K562 (cell line): ENCODE measurements around the gene CRYBB1. TPM values are rescaled to one million over a fixed set of nuclear protein-coding genes. Genes with fewer than 3 reads are reported as not detected.

Experiments
- ATAC-seq: fragments of 200-7000 bp; cut with Tn5 transposase; 3 replicates; pipeline ENCODE4 v1.9.1; 2020; ENCODE audit warnings: moderate library complexity
- BruUV-seq: library from RNA; stranded (reverse); fragments of 400-500 nt; replicated peaks from 2 replicates; lab custom pipeline; 2021; lab: Mats Ljungman, UMichigan
- CTCF ChIA-PET: fragments of 300-600 bp; formaldehyde crosslinking; extraction: SDS; loops from one replicate; lab custom pipeline; 2021; ENCODE audit warnings: low intra/inter-chr PET ratio; lab: Yijun Ruan, JAX
- POLR2A ChIA-PET: fragments of 300-600, 350-650 bp; sonication (Branson Sonifier 250); formaldehyde crosslinking; extraction: SDS; loops from one replicate; lab custom pipeline; 2021; ENCODE audit warnings: antibody characterized with exemption, inconsistent platforms; lab: Yijun Ruan, JAX
- DNase-seq, 4 experiments: peaks; one replicate each; pipeline versions ENCODE4 v3.0.0 to v3.0.0-alpha.2; 2011 to 2018; ENCODE audit warnings: low spot score in 3 of 4, mixed read lengths in 3 of 4; ENCODE audit errors: extremely low read depth in 1 of 4
- FAIRE-seq: peaks from 2 replicates; lab custom pipeline; 2011; peaks lifted over from hg19 to GRCh38; lab: Jason Lieb, UNC
- H2AFZ ChIP-seq: 2 replicates; pipeline ENCODE4 v1.6.0; 2011; ENCODE audit warnings: low read depth, low read length, control low read depth, inconsistent platforms
- H3K27ac ChIP-seq: fragments of 200-600 bp; 3 replicates; pipeline ENCODE4 v1.8.0; 2011; ENCODE audit warnings: low read depth, mild to moderate bottlenecking, control low read depth, inconsistent platforms, low read length, moderate library complexity, mixed read lengths; ENCODE audit errors: extremely low read depth
- H3K27me3 ChIP-seq, 2 experiments: fragments of 300-600 bp in 1 of 2; 2 replicates in 1 of 2; 3 replicates in 1 of 2; pipeline versions ENCODE4 v1.6.0 to v1.8.0; 2011; ENCODE audit warnings: inconsistent platforms in 2 of 2, low read length in 2 of 2, mild to moderate bottlenecking in 1 of 2, mixed read lengths in 1 of 2, moderate library complexity in 1 of 2; ENCODE audit not compliant: control insufficient read depth in 2 of 2, insufficient read depth in 2 of 2
- H3K36me3 ChIP-seq: fragments of 300-600 bp; 3 replicates; pipeline ENCODE4 v1.8.0; 2011; ENCODE audit warnings: mild to moderate bottlenecking, low read length, inconsistent platforms; ENCODE audit not compliant: control insufficient read depth, insufficient read depth
- H3K4me1 ChIP-seq, 2 experiments: fragments of 200-600 bp in 1 of 2; replicated peaks in 1 of 2; 2 replicates in 1 of 2; 3 replicates in 1 of 2; pipeline versions ENCODE4 v1.5.1 to v1.8.0; 2011; ENCODE audit warnings: inconsistent platforms in 2 of 2, low read length in 2 of 2, mild to moderate bottlenecking in 1 of 2, mixed read lengths in 1 of 2, moderate library complexity in 1 of 2; ENCODE audit not compliant: control insufficient read depth in 2 of 2, insufficient read depth in 2 of 2
- H3K4me2 ChIP-seq: 2 replicates; pipeline ENCODE4 v1.6.1; 2011; ENCODE audit warnings: low read length, control low read depth, inconsistent platforms, mixed read lengths; ENCODE audit not compliant: insufficient read depth
- H3K4me3 ChIP-seq: fragments of 200-600 bp; sonication (generic), shearing (Covaris generic); 2 replicates; pipeline ENCODE4 v1.5.1; 2016; ENCODE audit warnings: control low read depth, inconsistent platforms
- H3K79me2 ChIP-seq: fragments of 200-600 bp; 3 replicates; pipeline ENCODE4 v1.8.0; 2011; ENCODE audit warnings: low read length, inconsistent platforms; ENCODE audit not compliant: control insufficient read depth, insufficient read depth
- H3K9ac ChIP-seq, 2 experiments: 2 replicates each; pipeline versions ENCODE4 v1.6.0 to v1.6.1; 2011; ENCODE audit warnings: low read depth in 2 of 2, low read length in 2 of 2, control low read depth in 1 of 2, inconsistent platforms in 1 of 2, mild to moderate bottlenecking in 1 of 2, mixed read lengths in 1 of 2; ENCODE audit not compliant: insufficient read depth in 1 of 2
- H3K9me1 ChIP-seq: one replicate; pipeline ENCODE4 v1.6.0; 2011; ENCODE audit warnings: inconsistent platforms, mild to moderate bottlenecking, low read length, moderate library complexity; ENCODE audit not compliant: control insufficient read depth, insufficient read depth
- H3K9me3 ChIP-seq: replicated peaks from 2 replicates; pipeline ENCODE4 v1.5.1; 2011; ENCODE audit warnings: low read depth, low read length, inconsistent platforms; ENCODE audit not compliant: control insufficient read depth, insufficient read depth
- H4K20me1 ChIP-seq: replicated peaks from 2 replicates; pipeline ENCODE4 v1.6.1; 2011; ENCODE audit warnings: low read length, inconsistent platforms, mixed read lengths; ENCODE audit not compliant: control insufficient read depth, insufficient read depth
- E2F5 ChIP-seq: sonication (generic); formaldehyde crosslinking; IDR thresholded peaks from 2 replicates; pipeline ENCODE4 v1.8.0; 2022; ENCODE audit warnings: mild to moderate bottlenecking, missing genetic modification reagents
- ETS1 ChIP-seq: conservative IDR thresholded peaks from 2 replicates; pipeline ENCODE4 v1.6.1; 2011; ENCODE audit warnings: low read depth, mild to moderate bottlenecking, low read length; ENCODE audit not compliant: control insufficient read depth
- HIVEP1 ChIP-seq: fragments of 250-450 bp; sonication (Bioruptor Pico); IDR thresholded peaks from 2 replicates; pipeline ENCODE4 v1.4.0; 2020; ENCODE audit warnings: mild to moderate bottlenecking
- MCM7 ChIP-seq, 2 experiments: fragments of 450-650 bp; IDR thresholded peaks; 2 replicates each; pipeline ENCODE4 v1.6.1; 2016 to 2018
- ZNF175 ChIP-seq: fragments of 200-800 bp; sonication (Bioruptor generic); IDR thresholded peaks from 2 replicates; pipeline ENCODE4 v1.6.1; 2016; ENCODE audit warnings: low read depth, mild to moderate bottlenecking, missing genetic modification characterization, missing compliant biosample characterization
- ZNF699 ChIP-seq: fragments of 250-450 bp; sonication (Bioruptor Pico); IDR thresholded peaks from 2 replicates; pipeline ENCODE4 v1.8.0; 2021; ENCODE audit warnings: mild to moderate bottlenecking, moderate library complexity; ENCODE audit not compliant: insufficient replicate concordance
- ZNF785 ChIP-seq: fragments of 250-450 bp; sonication (Bioruptor Pico); IDR thresholded peaks from 2 replicates; pipeline ENCODE4 v1.4.0; 2020; ENCODE audit warnings: mild to moderate bottlenecking
- WGBS: fragments of 100-300 bp; shearing (Covaris generic); methylation state at CpG from one replicate; pipeline ENCODE4 v1.1.6; 2016; ENCODE audit warnings: low coverage, mixed read lengths; ENCODE audit not compliant: insufficient coverage; ENCODE audit errors: missing lambda C conversion rate; 5-methylcytosine and 5-hydroxymethylcytosine counted together
- in situ Hi-C: fragments of 300-500 bp; cut with MboI; formaldehyde crosslinking; loops from 4 replicates; pipeline ENCODE4 v1.15.0; 2018; ENCODE audit warnings: inconsistent platforms, mixed read lengths
- intact Hi-C: fragments of 100-400 bp; cut with micrococcal nuclease; formaldehyde crosslinking; loops from 2 replicates; pipeline ENCODE4 v1.14.2; 2022
- polyA plus RNA-seq, 8 experiments: library from polyadenylated mRNA; depleted of rRNA in 4 of 8; stranded (reverse) in 5 of 8; unstranded in 3 of 8; fragments of >200 nt; fragmentation: Nextera tagmentation in 2 of 8; fragmentation: Illumina TruSeq in 1 of 8; extraction: Ambion mirVana in 2 of 8; extraction: Trizol in 1 of 8; gene quantifications; 2 replicates each; pipeline versions ENCODE4 v1.2.1 to v1.2.3, GENCODE V29; 2011 to 2014; ENCODE audit warnings: inconsistent platforms in 1 of 8, missing spikeins in 1 of 8
- total RNA-seq, 7 experiments: library from RNA; depleted of rRNA in 6 of 7; stranded (reverse); fragments of >200 nt in 6 of 7; fragmentation: Illumina TruSeq in 2 of 7; extraction: Trizol in 2 of 7; gene quantifications; 2 replicates each; pipeline versions ENCODE4 v1.2.1 to v1.2.3, GENCODE V29; 2011 to 2021; ENCODE audit warnings: low replicate concordance in 1 of 7
- TF ChIP-seq, protein P1 (sequence below), 2 experiments: fragments of 450-650 bp; IDR thresholded peaks; 2 replicates each; pipeline ENCODE4 v1.6.1; 2016; ENCODE audit warnings: mild to moderate bottlenecking in 2 of 2, borderline replicate concordance in 1 of 2, low read depth in 1 of 2, moderate library complexity in 1 of 2
- TF ChIP-seq, protein P2 (sequence below): fragments of 250-450 bp; sonication (Bioruptor Pico); IDR thresholded peaks from 2 replicates; pipeline ENCODE4 v1.8.0; 2021; ENCODE audit warnings: borderline replicate concordance, mild to moderate bottlenecking, moderate library complexity; ENCODE audit not compliant: poor library complexity, severe bottlenecking

The CRYBB1 gene
- total and polyA plus RNA-seq, 9 of the 15 experiments (the other 6 are each of a cell fraction or from before 2014, with no cell fraction given) = 0.16 to 0.45 (median 0.33) TPM; not detected in 2

GRCh38 chr22:26643418-26644100 is 25.7 kb upstream of the CRYBB1 start:
- POLR2A ChIA-PET = interaction anchor here (1.0 to 1.5 kb wide), 2 partner anchors 13 to 19 kb away, joined by 3 to 4 read pairs; no protein-coding TSS in a partner anchor
- BruUV-seq = no TSS peak
- CTCF ChIA-PET = no interaction called here
- in situ Hi-C loops (no loop called here), intact Hi-C loops (no loop called here)
- peak overlapping the region; percentile 79 for H3K4me2 ChIP-seq
- peaks cover 26% of the 10 kb centered on the region for H3K79me2 ChIP-seq
- H3K27ac ChIP-seq = peak overlapping the region; percentile 76
- ATAC-seq (no peak), FAIRE-seq (peak; percentile 80), DNase-seq (peak in 1 of 4 experiments; percentile 60)
- H4K20me1 ChIP-seq = no peaks in the 10 kb centered on the region
- H3K9me1 ChIP-seq = no peaks in the 10 kb centered on the region
- H3K4me3 ChIP-seq = peak overlapping the region; percentile 39; the same call in 1 of the 2 replicates
- WGBS = 35% methylated on average over 10 of the region's 15 CpGs
- peaks cover 40 to 44% of the 10 kb centered on the region in 2 experiments; a peak in 4 of 5 replicates for H3K4me1 ChIP-seq
- peak overlapping the region in 1 of 2 experiments; percentile 64; a peak in 3 of 4 replicates for H3K9ac ChIP-seq
- no peaks in the 10 kb centered on the region for H3K36me3 ChIP-seq
- H2AFZ ChIP-seq = peak overlapping the region; percentile 72
- no peaks in the 10 kb centered on the region for H3K9me3 ChIP-seq
- H3K27me3 ChIP-seq = no peaks in the 10 kb centered on the region
- TF ChIP-seq MCM7 (IDR thresholded peaks at IDR 0.05) (no peak), ETS1 (no peak), E2F5 (CRISPR knock-in tag) (no peak), ZNF785 (CRISPR knock-in tag) (no peak), ZNF175 (CRISPR knock-in tag) (no peak), HIVEP1 (CRISPR knock-in tag) (no peak), ZNF699 (CRISPR knock-in tag) (no peak)
- TF ChIP-seq, protein P1, sequence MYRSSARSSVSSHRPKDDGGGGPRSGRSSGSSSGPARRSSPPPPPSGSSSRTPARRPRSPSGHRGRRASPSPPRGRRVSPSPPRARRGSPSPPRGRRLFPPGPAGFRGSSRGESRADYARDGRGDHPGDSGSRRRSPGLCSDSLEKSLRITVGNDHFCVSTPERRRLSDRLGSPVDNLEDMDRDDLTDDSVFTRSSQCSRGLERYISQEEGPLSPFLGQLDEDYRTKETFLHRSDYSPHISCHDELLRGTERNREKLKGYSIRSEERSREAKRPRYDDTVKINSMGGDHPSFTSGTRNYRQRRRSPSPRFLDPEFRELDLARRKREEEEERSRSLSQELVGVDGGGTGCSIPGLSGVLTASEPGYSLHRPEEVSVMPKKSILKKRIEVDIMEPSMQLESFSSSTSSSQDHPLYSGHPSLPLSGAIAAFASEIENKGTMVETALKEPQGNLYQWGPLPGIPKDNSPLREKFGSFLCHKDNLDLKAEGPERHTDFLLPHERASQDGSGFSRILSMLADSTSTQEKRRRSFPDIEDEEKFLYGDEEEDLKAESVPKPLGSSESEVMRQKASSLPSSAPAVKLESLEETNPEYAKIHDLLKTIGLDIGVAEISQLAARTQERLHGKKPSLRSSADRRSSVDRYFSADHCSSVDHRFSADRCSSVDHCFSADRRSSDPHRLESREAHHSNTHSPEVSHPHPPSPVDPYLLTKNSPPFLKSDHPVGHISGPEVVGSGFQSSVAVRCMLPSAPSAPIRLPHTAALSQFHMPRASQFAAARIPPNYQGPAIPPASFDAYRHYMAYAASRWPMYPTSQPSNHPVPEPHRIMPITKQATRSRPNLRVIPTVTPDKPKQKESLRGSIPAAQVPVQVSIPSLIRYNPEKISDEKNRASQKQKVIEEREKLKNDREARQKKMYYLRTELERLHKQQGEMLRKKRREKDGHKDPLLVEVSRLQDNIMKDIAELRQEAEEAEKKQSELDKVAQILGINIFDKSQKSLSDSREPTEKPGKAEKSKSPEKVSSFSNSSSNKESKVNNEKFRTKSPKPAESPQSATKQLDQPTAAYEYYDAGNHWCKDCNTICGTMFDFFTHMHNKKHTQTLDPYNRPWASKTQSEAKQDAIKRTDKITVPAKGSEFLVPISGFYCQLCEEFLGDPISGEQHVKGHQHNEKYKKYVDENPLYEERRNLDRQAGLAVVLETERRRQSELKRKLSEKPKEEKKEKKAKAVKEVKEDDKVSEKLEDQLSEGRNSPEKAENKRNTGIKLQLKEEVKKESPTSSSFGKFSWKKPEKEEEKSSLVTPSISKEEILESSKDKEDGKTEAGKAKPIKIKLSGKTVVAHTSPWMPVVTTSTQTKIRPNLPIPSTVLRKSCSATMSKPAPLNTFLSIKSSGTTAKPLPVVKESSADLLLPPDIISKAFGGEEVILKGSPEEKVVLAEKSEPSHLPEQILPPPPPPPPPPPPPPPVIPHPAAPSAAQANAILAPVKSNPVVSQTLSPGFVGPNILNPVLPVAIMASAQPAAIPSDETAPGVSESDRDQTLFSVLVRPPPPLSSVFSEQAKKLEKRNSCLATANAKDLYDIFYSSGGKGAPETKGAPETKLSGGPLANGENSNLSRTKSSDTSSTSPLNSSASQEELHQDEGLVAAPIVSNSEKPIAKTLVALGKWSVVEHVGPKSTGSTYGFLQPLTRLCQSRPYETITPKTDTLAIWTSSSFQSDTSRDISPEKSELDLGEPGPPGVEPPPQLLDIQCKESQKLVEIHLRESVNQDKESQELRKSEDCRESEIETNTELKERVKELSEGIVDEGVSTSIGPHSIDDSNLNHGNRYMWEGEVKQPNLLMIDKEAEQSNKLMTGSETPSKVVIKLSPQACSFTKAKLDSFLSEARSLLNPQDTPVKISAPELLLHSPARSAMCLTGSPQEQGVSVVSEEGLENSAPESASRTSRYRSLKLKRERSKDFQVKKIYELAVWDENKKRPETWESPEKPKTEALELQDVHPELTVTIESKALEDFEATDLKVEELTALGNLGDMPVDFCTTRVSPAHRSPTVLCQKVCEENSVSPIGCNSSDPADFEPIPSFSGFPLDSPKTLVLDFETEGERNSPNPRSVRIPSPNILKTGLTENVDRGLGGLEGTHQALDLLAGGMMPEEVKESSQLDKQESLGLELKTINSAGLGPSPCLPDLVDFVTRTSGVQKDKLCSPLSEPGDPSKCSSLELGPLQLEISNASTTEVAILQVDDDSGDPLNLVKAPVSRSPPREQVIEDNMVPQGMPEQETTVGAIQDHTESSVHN (IDR thresholded peaks at IDR 0.05; ENCODE audit: borderline replicate concordance in 1 of 2, low read depth in 1 of 2) = no peak
- TF ChIP-seq, protein P2, sequence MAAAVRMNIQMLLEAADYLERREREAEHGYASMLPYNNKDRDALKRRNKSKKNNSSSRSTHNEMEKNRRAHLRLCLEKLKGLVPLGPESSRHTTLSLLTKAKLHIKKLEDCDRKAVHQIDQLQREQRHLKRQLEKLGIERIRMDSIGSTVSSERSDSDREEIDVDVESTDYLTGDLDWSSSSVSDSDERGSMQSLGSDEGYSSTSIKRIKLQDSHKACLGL (CRISPR knock-in tag) = no peak
